Measurements from ENCODE around the gene MAMDC4. TPM values are rescaled to one million over a fixed set of nuclear protein-coding genes. Genes with fewer than 3 reads are reported as not detected.
A peak's percentile ranks its signal among the peaks of the same experiment; 100 is the strongest.

MAMDC4 gene
- total RNA-seq, 1 donor from 2014 or later: 0.52 TPM

DNA sequence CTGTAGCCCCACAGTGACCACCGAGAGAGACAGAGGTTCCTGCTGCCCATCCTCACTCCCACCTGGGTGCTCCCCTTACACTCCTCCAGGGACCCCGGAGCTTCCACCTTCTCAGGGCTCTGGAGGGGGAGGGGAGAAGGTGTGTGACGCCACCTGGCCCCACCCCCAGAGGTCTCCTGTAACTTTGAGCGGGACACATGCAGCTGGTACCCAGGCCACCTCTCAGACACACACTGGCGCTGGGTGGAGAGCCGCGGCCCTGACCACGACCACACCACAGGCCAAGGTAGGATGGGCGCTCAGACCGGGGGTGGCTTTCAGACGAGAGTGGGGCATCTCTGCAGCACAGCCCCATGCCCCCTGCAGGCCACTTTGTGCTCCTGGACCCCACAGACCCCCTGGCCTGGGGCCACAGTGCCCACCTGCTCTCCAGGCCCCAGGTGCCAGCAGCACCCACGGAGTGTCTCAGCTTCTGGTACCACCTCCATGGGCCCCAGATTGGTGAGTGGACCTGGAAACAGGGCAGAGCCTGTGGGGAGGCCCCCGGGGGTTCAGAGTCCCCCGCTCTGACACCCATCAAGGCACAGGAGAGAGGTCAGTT, 4.5 kb downstream of the MAMDC4 start:
- H3K9me3 ChIP-seq (ENCODE audit: control insufficient read depth in 3 of 3, low read length in 3 of 3): no peaks in the 10 kb centered on the region
- H3K9ac ChIP-seq (ENCODE audit: low read depth in 1 of 3, low read length in 3 of 3): no peak overlapping the region
- peaks cover 12 to 36% (median 16%) of the 10 kb centered on the region in 3 donors for H3K4me1 ChIP-seq (ENCODE audit: control insufficient read depth in 3 of 3, insufficient read depth in 3 of 3, low read length in 3 of 3)
- H3K27ac ChIP-seq (ENCODE audit: low read depth, low read length): no peak overlapping the region
- peaks cover 11 to 15% (median 14%) of the 10 kb centered on the region in 3 donors for H3K36me3 ChIP-seq (ENCODE audit: control insufficient read depth in 3 of 3, insufficient read depth in 3 of 3, low read length in 3 of 3)
- H3K4me3 ChIP-seq (ENCODE audit: low read length in 3 of 3): no peak overlapping the region
- H3K27me3 ChIP-seq (ENCODE audit: control insufficient read depth in 3 of 3, insufficient read depth in 3 of 3, low read length in 3 of 3): no peaks in the 10 kb centered on the region

GRCh38 chr9:136857166-136857565, 5.0 kb downstream of the MAMDC4 start:
- H3K9me3 ChIP-seq (ENCODE audit: control insufficient read depth in 3 of 3, low read length in 3 of 3): no peaks in the 10 kb centered on the region
- H3K27ac ChIP-seq (ENCODE audit: low read depth, low read length): no peak overlapping the region
- no peak overlapping the region for H3K4me3 ChIP-seq (ENCODE audit: low read length in 3 of 3)
- peaks cover 16 to 18% (median 18%) of the 10 kb centered on the region in 3 donors for H3K36me3 ChIP-seq (ENCODE audit: control insufficient read depth in 3 of 3, insufficient read depth in 3 of 3, low read length in 3 of 3)
- H3K27me3 ChIP-seq (ENCODE audit: control insufficient read depth in 3 of 3, insufficient read depth in 3 of 3, low read length in 3 of 3): no peaks in the 10 kb centered on the region
- H3K4me1 ChIP-seq (ENCODE audit: control insufficient read depth in 3 of 3, insufficient read depth in 3 of 3, low read length in 3 of 3): peaks cover 7 to 31% (median 11%) of the 10 kb centered on the region in 3 donors
- no peak overlapping the region for H3K9ac ChIP-seq (ENCODE audit: low read depth in 1 of 3, low read length in 3 of 3)

- peaks cover 23 to 24% (median 23%) of the 10 kb centered on the region in 3 donors for H3K36me3 ChIP-seq (ENCODE audit: control insufficient read depth in 3 of 3, insufficient read depth in 3 of 3, low read length in 3 of 3)
- no peaks in the 10 kb centered on the region for H3K9me3 ChIP-seq (ENCODE audit: control insufficient read depth in 3 of 3, low read length in 3 of 3)
- H3K9ac ChIP-seq (ENCODE audit: low read depth in 1 of 3, low read length in 3 of 3): no peak overlapping the region
- H3K4me1 ChIP-seq (ENCODE audit: control insufficient read depth in 3 of 3, insufficient read depth in 3 of 3, low read length in 3 of 3): peaks cover 3 to 25% (median 8%) of the 10 kb centered on the region in 3 donors
- H3K4me3 ChIP-seq (ENCODE audit: low read length in 3 of 3): no peak overlapping the region
- no peaks in the 10 kb centered on the region for H3K27me3 ChIP-seq (ENCODE audit: control insufficient read depth in 3 of 3, insufficient read depth in 3 of 3, low read length in 3 of 3)
- H3K27ac ChIP-seq (ENCODE audit: low read depth, low read length): no peak overlapping the region
These were observed 5.7 kb downstream of the MAMDC4 start for GRCh38 chr9:136857581-136858412.

- peaks cover 3 to 26% (median 8%) of the 10 kb centered on the region in 3 donors for H3K4me1 ChIP-seq (ENCODE audit: control insufficient read depth in 3 of 3, insufficient read depth in 3 of 3, low read length in 3 of 3)
- H3K9me3 ChIP-seq (ENCODE audit: control insufficient read depth in 3 of 3, low read length in 3 of 3): no peaks in the 10 kb centered on the region
- H3K27me3 ChIP-seq (ENCODE audit: control insufficient read depth in 3 of 3, insufficient read depth in 3 of 3, low read length in 3 of 3): no peaks in the 10 kb centered on the region
- no peak overlapping the region for H3K27ac ChIP-seq (ENCODE audit: low read depth, low read length)
- H3K9ac ChIP-seq (ENCODE audit: low read depth in 1 of 3, low read length in 3 of 3): peak overlapping the region in 1 of 3 donors; percentile 50
- peaks cover 29 to 31% (median 30%) of the 10 kb centered on the region in 3 donors for H3K36me3 ChIP-seq (ENCODE audit: control insufficient read depth in 3 of 3, insufficient read depth in 3 of 3, low read length in 3 of 3)
- no peak overlapping the region for H3K4me3 ChIP-seq (ENCODE audit: low read length in 3 of 3)
These were observed 6.3 kb downstream of the MAMDC4 start for GRCh38 chr9:136858452-136858843.

DNA sequence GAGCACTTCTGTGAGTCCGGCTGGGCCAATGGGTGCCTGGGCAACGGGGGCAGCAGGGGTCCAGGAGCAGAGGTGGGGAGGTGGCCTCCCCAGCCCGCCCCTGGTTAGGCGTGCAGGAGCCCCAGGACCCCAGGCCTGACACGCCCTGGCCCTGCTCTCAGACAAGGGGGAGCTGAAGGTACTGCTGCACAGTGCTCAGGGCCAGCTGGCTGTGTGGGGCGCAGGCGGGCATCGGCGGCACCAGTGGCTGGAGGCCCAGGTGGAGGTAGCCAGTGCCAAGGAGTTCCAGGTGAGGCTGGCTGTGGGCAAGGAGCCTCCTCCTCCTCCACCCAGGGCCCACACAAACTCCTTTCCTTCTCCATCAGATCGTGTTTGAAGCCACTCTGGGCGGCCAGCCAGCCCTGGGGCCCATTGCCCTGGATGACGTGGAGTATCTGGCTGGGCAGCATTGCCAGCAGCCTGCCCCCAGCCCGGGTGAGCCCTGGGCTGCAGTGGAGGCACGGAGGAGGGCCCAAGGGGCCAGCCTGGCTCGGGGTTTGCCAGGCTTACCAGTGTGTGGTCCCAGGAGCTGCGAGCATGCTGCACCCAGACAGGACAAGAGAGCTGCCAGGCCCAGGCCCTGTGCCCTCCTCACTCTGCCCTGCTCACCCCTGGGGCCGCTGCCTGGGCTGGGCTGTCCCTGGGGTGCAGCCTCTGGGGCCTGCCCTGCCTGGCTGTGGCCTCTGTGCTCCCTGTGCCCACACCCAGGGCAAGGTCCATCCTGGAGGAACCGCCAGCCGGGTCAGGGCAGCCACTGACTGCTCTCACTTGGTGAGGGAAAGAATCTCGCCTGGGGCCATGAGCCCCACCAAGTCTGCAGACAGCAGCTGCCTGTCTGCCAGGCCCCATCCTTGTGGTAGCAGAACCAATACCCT, 7.0 kb downstream of the MAMDC4 start:
- Histone ChIP-seq H3K27me3 (ENCODE audit: control insufficient read depth in 3 of 3, insufficient read depth in 3 of 3, low read length in 3 of 3) (no peaks in the 10 kb centered on the region), H3K9ac (ENCODE audit: low read depth in 1 of 3, low read length in 3 of 3) (peak overlapping the region in 1 of 3 donors; percentile 50), H3K36me3 (ENCODE audit: control insufficient read depth in 3 of 3, insufficient read depth in 3 of 3, low read length in 3 of 3) (peaks cover 33 to 36% (median 34%) of the 10 kb centered on the region in 3 donors), H3K27ac (ENCODE audit: low read depth, low read length) (no peak overlapping the region), H3K9me3 (ENCODE audit: control insufficient read depth in 3 of 3, low read length in 3 of 3) (no peaks in the 10 kb centered on the region), H3K4me3 (ENCODE audit: low read length in 3 of 3) (no peak overlapping the region), H3K4me1 (ENCODE audit: control insufficient read depth in 3 of 3, insufficient read depth in 3 of 3, low read length in 3 of 3) (peaks cover 3 to 33% (median 10%) of the 10 kb centered on the region in 3 donors)

- no peaks in the 10 kb centered on the region for H3K9me3 ChIP-seq (ENCODE audit: control insufficient read depth in 3 of 3, low read length in 3 of 3)
- H3K4me1 ChIP-seq (ENCODE audit: control insufficient read depth in 3 of 3, insufficient read depth in 3 of 3, low read length in 3 of 3): peaks cover 11 to 46% (median 18%) of the 10 kb centered on the region in 3 donors
- no peaks in the 10 kb centered on the region for H3K27me3 ChIP-seq (ENCODE audit: control insufficient read depth in 3 of 3, insufficient read depth in 3 of 3, low read length in 3 of 3)
- no peak overlapping the region for H3K4me3 ChIP-seq (ENCODE audit: low read length in 3 of 3)
- H3K36me3 ChIP-seq (ENCODE audit: control insufficient read depth in 3 of 3, insufficient read depth in 3 of 3, low read length in 3 of 3): peaks cover 33 to 38% (median 36%) of the 10 kb centered on the region in 3 donors
- H3K9ac ChIP-seq (ENCODE audit: low read depth in 1 of 3, low read length in 3 of 3): no peak overlapping the region
- H3K27ac ChIP-seq (ENCODE audit: low read depth, low read length): no peak overlapping the region
These were observed 8.4 kb downstream of the MAMDC4 start for GRCh38 chr9:136860529-136860928.

DNA sequence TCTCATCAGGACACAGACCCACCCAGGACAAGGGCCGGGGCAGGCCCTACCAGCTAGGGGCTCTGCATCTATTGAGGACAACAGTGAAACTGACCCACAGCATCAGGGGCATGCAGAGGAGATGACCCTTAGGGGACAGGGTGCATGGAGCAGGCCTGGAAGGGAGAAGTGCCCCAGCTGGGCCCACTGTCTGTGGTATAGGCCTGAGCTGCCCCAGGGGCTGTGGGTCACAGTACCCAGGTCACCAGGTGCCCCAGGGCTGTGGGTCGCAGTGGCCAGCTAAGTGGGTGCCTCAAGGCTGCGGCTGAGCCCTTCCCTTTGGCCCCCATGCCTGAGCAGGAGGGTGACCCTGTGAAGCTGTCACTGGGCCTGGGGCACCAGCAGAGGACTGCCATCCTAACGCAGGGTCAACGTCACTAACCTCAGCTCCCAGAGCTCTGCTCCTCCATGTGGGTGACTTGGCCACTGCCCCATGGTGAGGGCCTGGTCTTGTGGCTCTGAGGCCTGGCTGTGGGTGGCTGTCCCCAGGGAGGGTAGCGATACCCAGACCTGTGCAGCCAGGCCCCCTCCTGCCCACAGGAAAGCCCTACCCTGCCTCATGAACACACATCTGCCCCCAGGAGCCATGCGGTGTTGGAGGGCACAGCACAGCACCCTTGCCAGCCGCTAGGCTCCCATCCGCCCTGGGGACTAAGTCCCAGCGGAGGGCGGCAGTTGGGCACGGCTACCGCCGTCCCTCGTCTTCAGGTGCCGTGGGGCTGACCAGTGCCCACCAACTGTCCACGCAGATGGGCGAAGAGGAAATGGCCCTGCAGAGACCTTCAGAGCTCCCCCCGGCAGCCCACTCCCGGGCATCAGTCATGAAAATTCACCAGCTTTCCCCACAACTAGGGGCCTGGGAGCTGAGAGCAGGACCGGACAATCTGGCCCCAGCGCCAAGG, 9.1 kb downstream of the MAMDC4 start:
- H3K9me3 ChIP-seq (ENCODE audit: control insufficient read depth in 3 of 3, low read length in 3 of 3): no peaks in the 10 kb centered on the region
- peaks cover 33 to 38% (median 36%) of the 10 kb centered on the region in 3 donors for H3K36me3 ChIP-seq (ENCODE audit: control insufficient read depth in 3 of 3, insufficient read depth in 3 of 3, low read length in 3 of 3)
- peaks cover 11 to 46% (median 18%) of the 10 kb centered on the region in 3 donors for H3K4me1 ChIP-seq (ENCODE audit: control insufficient read depth in 3 of 3, insufficient read depth in 3 of 3, low read length in 3 of 3)
- H3K9ac ChIP-seq (ENCODE audit: low read depth in 1 of 3, low read length in 3 of 3): no peak overlapping the region
- H3K27ac ChIP-seq (ENCODE audit: low read depth, low read length): no peak overlapping the region
- no peaks in the 10 kb centered on the region for H3K27me3 ChIP-seq (ENCODE audit: control insufficient read depth in 3 of 3, insufficient read depth in 3 of 3, low read length in 3 of 3)
- H3K4me3 ChIP-seq (ENCODE audit: low read length in 3 of 3): no peak overlapping the region

GRCh38 chr9:136861874-136862457, 9.8 kb downstream of the MAMDC4 start:
- no peaks in the 10 kb centered on the region for H3K9me3 ChIP-seq (ENCODE audit: control insufficient read depth in 3 of 3, low read length in 3 of 3)
- H3K27me3 ChIP-seq (ENCODE audit: control insufficient read depth in 3 of 3, insufficient read depth in 3 of 3, low read length in 3 of 3): no peaks in the 10 kb centered on the region
- peaks cover 11 to 46% (median 19%) of the 10 kb centered on the region in 3 donors for H3K4me1 ChIP-seq (ENCODE audit: control insufficient read depth in 3 of 3, insufficient read depth in 3 of 3, low read length in 3 of 3)
- no peak overlapping the region for H3K27ac ChIP-seq (ENCODE audit: low read depth, low read length)
- H3K9ac ChIP-seq (ENCODE audit: low read depth in 1 of 3, low read length in 3 of 3): no peak overlapping the region
- no peak overlapping the region for H3K4me3 ChIP-seq (ENCODE audit: low read length in 3 of 3)
- peaks cover 33 to 38% (median 36%) of the 10 kb centered on the region in 3 donors for H3K36me3 ChIP-seq (ENCODE audit: control insufficient read depth in 3 of 3, insufficient read depth in 3 of 3, low read length in 3 of 3)

Measured in skeletal muscle tissue (tissue), 4 donors.